OCI-LY1 (cell line): ENCODE data around the gene MOSMO.

Experiments
- H2AFZ ChIP-seq: fragments of 200-600 bp; sonication (generic), shearing (Covaris generic); 2 replicates; pipeline ENCODE4 v1.6.0; 2014; ENCODE audit warnings: antibody characterized with exemption, mild to moderate bottlenecking, low read length
- H3F3A ChIP-seq: fragments of 200-600 bp; sonication (generic), shearing (Covaris generic); 2 replicates; pipeline ENCODE4 v1.6.0; 2014; ENCODE audit warnings: mild to moderate bottlenecking, antibody characterized with exemption, low read length, moderate library complexity; ENCODE audit not compliant: insufficient read depth
- H3K27ac ChIP-seq: fragments of 200-600 bp; sonication (generic); 2 replicates; pipeline ENCODE4 v1.5.1; 2014; ENCODE audit warnings: low read length, mixed run types, mild to moderate bottlenecking, low read depth; ENCODE audit not compliant: poor library complexity, severe bottlenecking
- H3K27me3 ChIP-seq: fragments of 200-600 bp; sonication (generic); 2 replicates; pipeline ENCODE4 v1.6.0; 2014; ENCODE audit warnings: antibody characterized with exemption, mild to moderate bottlenecking, low read length, moderate library complexity; ENCODE audit not compliant: insufficient read depth
- H3K36me3 ChIP-seq: fragments of 200-600 bp; sonication (generic); 2 replicates; pipeline ENCODE4 v1.6.1; 2014; ENCODE audit warnings: mild to moderate bottlenecking, antibody characterized with exemption, low read length, moderate library complexity, mixed read lengths; ENCODE audit not compliant: insufficient read depth
- H3K4me1 ChIP-seq: fragments of 200-600 bp; sonication (generic); 2 replicates; pipeline ENCODE4 v1.5.1; 2014; ENCODE audit warnings: mild to moderate bottlenecking, low read length, moderate library complexity; ENCODE audit not compliant: insufficient read depth, severe bottlenecking
- H3K4me2 ChIP-seq: fragments of 200-600 bp; sonication (generic), shearing (Covaris generic); 2 replicates; pipeline ENCODE4 v1.6.1; 2014; ENCODE audit warnings: low read length
- H3K4me3 ChIP-seq: fragments of 200-600 bp; sonication (generic); 2 replicates; pipeline ENCODE4 v1.5.1; 2014; ENCODE audit warnings: low read length, low read depth, mild to moderate bottlenecking, mixed read lengths; ENCODE audit not compliant: poor library complexity, severe bottlenecking
- H3K79me2 ChIP-seq: fragments of 200-600 bp; shearing (Covaris generic); 2 replicates; pipeline ENCODE4 v1.6.1; 2016; ENCODE audit warnings: mixed run types, low read length, mixed read lengths; ENCODE audit not compliant: insufficient read depth
- H3K9ac ChIP-seq: fragments of 200-600 bp; sonication (generic), shearing (Covaris generic); 2 replicates; pipeline ENCODE4 v1.6.1; 2014; ENCODE audit warnings: mild to moderate bottlenecking, low read length, mixed read lengths
- H3K9me2 ChIP-seq: fragments of 200-600 bp; sonication (generic), shearing (Covaris generic); 2 replicates; pipeline ENCODE4 v1.6.1; 2014; ENCODE audit warnings: low read depth, mild to moderate bottlenecking, low read length, mixed read lengths
- H3K9me3 ChIP-seq: fragments of 200-600 bp; shearing (Covaris generic); 2 replicates; pipeline ENCODE4 v1.6.1; 2014; ENCODE audit warnings: low read length, mixed read lengths
- H4K20me1 ChIP-seq: fragments of 200-600 bp; sonication (generic), shearing (Covaris generic); 2 replicates; pipeline ENCODE4 v1.6.0; 2016; ENCODE audit warnings: mild to moderate bottlenecking, low read length; ENCODE audit not compliant: insufficient read depth
- CTCF ChIP-seq: fragments of 200-600 bp; sonication (generic), shearing (Covaris generic); IDR thresholded peaks from 2 replicates; pipeline ENCODE4 v1.5.1; 2017; ENCODE audit warnings: mild to moderate bottlenecking, antibody characterized with exemption, low read length, moderate library complexity, mixed read lengths
- EZH2 ChIP-seq: fragments of 200-600 bp; sonication (generic), shearing (Covaris generic); IDR thresholded peaks from 2 replicates; pipeline ENCODE4 v1.8.0; 2017; ENCODE audit warnings: borderline replicate concordance, mixed run types, mild to moderate bottlenecking, antibody characterized with exemption, low read length, moderate library complexity, mixed read lengths

MOSMO gene

GRCh38 chr16:22016927-22017326 lies 9.0 kb downstream of the MOSMO start:
- TF ChIP-seq EZH2 (no peak), CTCF (no peak)
- H3K9me3 ChIP-seq = no peaks in the 10 kb centered on the region
- no peaks in the 10 kb centered on the region for H3K9me2 ChIP-seq
- H3K27me3 ChIP-seq = no peaks in the 10 kb centered on the region
- H3K9ac ChIP-seq = no peak overlapping the region
- H3K4me3 ChIP-seq = no peak overlapping the region
- H3K4me2 ChIP-seq = no peak overlapping the region
- 0 out of 2 replicates have a peak, but pooled peaks cover 4% of the 10 kb centered on the region for H3F3A ChIP-seq
- H3K36me3 ChIP-seq = no peaks in the 10 kb centered on the region
- H4K20me1 ChIP-seq = no peaks in the 10 kb centered on the region
- no peak overlapping the region for H2AFZ ChIP-seq
- H3K27ac ChIP-seq = no peak overlapping the region
- H3K79me2 ChIP-seq = peaks cover 37% of the 10 kb centered on the region
- H3K4me1 ChIP-seq = peaks cover 19% of the 10 kb centered on the region

DNA sequence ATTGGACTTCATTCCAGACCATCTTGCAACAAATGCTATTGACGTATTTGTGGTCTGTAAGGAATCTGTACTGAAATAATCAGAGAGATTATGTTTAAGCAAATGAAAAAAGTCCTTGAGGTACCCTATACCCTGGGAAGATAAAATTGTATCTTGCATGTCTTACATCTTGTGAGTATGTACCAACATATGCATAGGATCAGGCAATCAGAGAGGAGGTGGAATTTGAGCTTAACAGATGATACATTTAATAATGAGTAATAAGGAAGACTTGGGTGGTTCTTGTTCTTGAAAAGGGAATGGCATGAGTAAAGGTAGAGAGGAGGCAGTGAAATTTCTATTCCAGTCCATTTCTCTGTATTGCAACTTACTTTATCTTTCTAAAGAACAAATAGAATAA lies 10.6 kb downstream of the MOSMO start:
- Histone ChIP-seq H3K4me2 (no peak overlapping the region), H3K27ac (no peak overlapping the region), H4K20me1 (no peaks in the 10 kb centered on the region), H2AFZ (no peak overlapping the region), H3K9me3 (no peaks in the 10 kb centered on the region), H3K9me2 (no peaks in the 10 kb centered on the region), H3K4me3 (no peak overlapping the region), H3K9ac (no peak overlapping the region), H3F3A (no peaks in the 10 kb centered on the region), H3K4me1 (peaks cover 11% of the 10 kb centered on the region), H3K27me3 (no peaks in the 10 kb centered on the region), H3K79me2 (peaks cover 30% of the 10 kb centered on the region), H3K36me3 (no peaks in the 10 kb centered on the region)
- TF ChIP-seq CTCF (no peak), EZH2 (no peak)

DNA sequence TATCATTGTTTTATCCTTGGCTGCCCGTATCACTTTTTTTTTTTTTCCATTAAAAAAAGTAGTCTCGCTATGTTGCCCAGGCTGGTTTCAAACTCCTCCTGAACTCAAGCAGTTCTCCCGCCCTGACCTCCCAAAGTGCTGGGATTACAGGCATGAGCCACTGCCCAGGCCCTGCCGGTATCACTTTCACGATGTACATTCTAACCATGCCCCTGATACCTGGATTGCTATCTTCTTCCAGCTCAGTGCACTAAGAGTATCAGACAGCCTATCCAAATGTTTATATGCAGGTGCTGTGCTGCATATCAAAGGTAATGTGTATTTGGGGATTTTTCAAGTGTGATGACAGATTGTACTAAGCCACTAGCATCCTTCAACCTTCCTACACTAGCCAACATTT lies 14.2 kb downstream of the MOSMO start:
- Histone ChIP-seq H3K36me3 (no peaks in the 10 kb centered on the region), H3K4me3 (no peak overlapping the region), H3K79me2 (peaks cover 13% of the 10 kb centered on the region; the same call in 1 of the 2 replicates), H3K9ac (no peak overlapping the region), H3K27ac (no peak overlapping the region), H3K4me1 (peaks cover 7% of the 10 kb centered on the region), H2AFZ (no peak overlapping the region), H3K9me2 (no peaks in the 10 kb centered on the region), H4K20me1 (no peaks in the 10 kb centered on the region), H3K9me3 (no peaks in the 10 kb centered on the region), H3F3A (no peaks in the 10 kb centered on the region), H3K27me3 (no peaks in the 10 kb centered on the region), H3K4me2 (no peak overlapping the region)
- TF ChIP-seq EZH2 (no peak), CTCF (no peak)
